Motor neuron (in vitro differentiated cells): Measurements from ENCODE around the gene EIF4G3. TPM values are rescaled to one million over a fixed set of nuclear protein-coding genes. Genes with fewer than 3 reads are reported as not detected.

Experiments used
- total RNA-seq, 8 experiments: library from RNA; unstranded; fragments of 300-600 nt; gene quantifications; 2 replicates each; pipeline versions ENCODE4 v1.2.3 to v1.2.4, GENCODE V29; 2022

Gene EIF4G3
- total RNA-seq, 8 experiments from 2014 or later = 57.4 to 114 (median 72.9) TPM

Other genes with a start within 250 kb of the EIF4G3 start
- gene ECE1, start 113.6 kb upstream of the EIF4G3 start, total RNA-seq = 10 to 100 TPM in 5 of 8 experiments, 1 to 10 TPM in 3; 5.3 to 49.7 (median 24.3) TPM